Lower lobe of right lung (tissue), 2 donors: ENCODE data around the gene ZFX. TPM values are rescaled to one million over a fixed set of nuclear protein-coding genes. Genes with fewer than 3 reads are reported as not detected.
"Not testable (repeated sequence)": the region's sequence is repeated elsewhere in the genome, so short reads cannot be mapped to it uniquely, and the experiment has no call there.

ENCODE experiments used
- ATAC-seq, 2 donors: fragments of 200-7000 bp; cut with Tn5 transposase; one replicate each; pipeline ENCODE4 v1.9.1; 2020 to 2022; ENCODE audit warnings: mild to moderate bottlenecking in 2 of 2, moderate library complexity in 2 of 2
- DNase-seq: peaks from one replicate; pipeline ENCODE4 v3.0.0-alpha.2; 2020
- H3K27ac ChIP-seq: fragments of 200-600 bp; one replicate; pipeline ENCODE4 v1.8.0; 2022
- H3K27me3 ChIP-seq: fragments of 200-600 bp; one replicate; pipeline ENCODE4 v1.8.0; 2022; ENCODE audit warnings: low read depth
- H3K36me3 ChIP-seq: fragments of 200-600 bp; one replicate; pipeline ENCODE4 v1.8.0; 2022; ENCODE audit warnings: mild to moderate bottlenecking
- H3K4me1 ChIP-seq: fragments of 200-600 bp; one replicate; pipeline ENCODE4 v1.8.0; 2022
- H3K4me3 ChIP-seq: fragments of 200-600 bp; one replicate; pipeline ENCODE4 v1.8.0; 2022; ENCODE audit warnings: mild to moderate bottlenecking
- H3K9me3 ChIP-seq: fragments of 200-600 bp; one replicate; pipeline ENCODE4 v1.8.0; 2022
- CTCF ChIP-seq: fragments of 200-600 bp; IDR thresholded peaks from one replicate; pipeline ENCODE4 v1.8.0; 2022; ENCODE audit warnings: antibody characterized with exemption, mild to moderate bottlenecking
- intact Hi-C: fragments of 100-400 bp; cut with DNase I; formaldehyde crosslinking; loops from one replicate; pipeline ENCODE4 v1.11.0; 2022
- total RNA-seq: library from RNA; stranded (reverse); fragmentation: NEBNext Ultra II Directional; extraction: Animal tissue kit (Norgen Biotek cat#: 25700); gene quantifications from one replicate; pipeline ENCODE4 v1.2.1, GENCODE V29; 2021
- donor health status: DM: no; HTN: yes; CAD: no; lungs with severe emphysema.

Gene ZFX
- total RNA-seq, 1 donor from 2014 or later, result 39.1 TPM

- DNase-seq (no peak), ATAC-seq (no peak)
- Histone ChIP-seq H3K27ac (no peak overlapping the region), H3K27me3 (no peaks in the 10 kb centered on the region), H3K4me3 (no peak overlapping the region), H3K4me1 (no peaks in the 10 kb centered on the region), H3K9me3 (no peaks in the 10 kb centered on the region), H3K36me3 (no peaks in the 10 kb centered on the region)
- intact Hi-C loops, result no loop called here
- no peak for TF ChIP-seq CTCF
Observed at GRCh38 chrX:24124244-24124799, 25.2 kb upstream of the ZFX start.

- intact Hi-C loops, result no loop called here
- Histone ChIP-seq H3K9me3 (no peaks in the 10 kb centered on the region), H3K27me3 (no peaks in the 10 kb centered on the region), H3K4me1 (no peaks in the 10 kb centered on the region), H3K36me3 (no peaks in the 10 kb centered on the region), H3K4me3 (no peak overlapping the region), H3K27ac (no peak overlapping the region)
- DNase-seq (no peak), ATAC-seq (no peak)
- TF ChIP-seq CTCF, result no peak
Observed at GRCh38 chrX:24125028-24125612, 24.4 kb upstream of the ZFX start.

- H3K36me3 ChIP-seq, result no peaks in the 10 kb centered on the region
- no peaks in the 10 kb centered on the region for H3K27me3 ChIP-seq
- no peak for ATAC-seq
- TF ChIP-seq CTCF, result no peak
- no peak overlapping the region for H3K4me3 ChIP-seq
- no peak overlapping the region for H3K27ac ChIP-seq
- intact Hi-C loops, result no loop called here
- no peaks in the 10 kb centered on the region for H3K4me1 ChIP-seq
- DNase-seq, result no peak
- no peaks in the 10 kb centered on the region for H3K9me3 ChIP-seq
Observed at GRCh38 chrX:24131476-24131875, 18.1 kb upstream of the ZFX start.

- ATAC-seq (no peak), DNase-seq (no peak)
- H3K27me3 ChIP-seq, result no peaks in the 10 kb centered on the region
- H3K27ac ChIP-seq, result no peak overlapping the region
- intact Hi-C loops, result no loop called here
- no peaks in the 10 kb centered on the region for H3K36me3 ChIP-seq
- no peak overlapping the region for H3K4me3 ChIP-seq
- H3K9me3 ChIP-seq, result no peaks in the 10 kb centered on the region
- TF ChIP-seq CTCF, result no peak
- H3K4me1 ChIP-seq, result no peaks in the 10 kb centered on the region
Observed at GRCh38 chrX:24133312-24133711, 16.2 kb upstream of the ZFX start.

GRCh38 chrX:24135768-24136167 lies 13.8 kb upstream of the ZFX start:
- H3K27ac ChIP-seq, intact Hi-C loops, H3K27me3 ChIP-seq, H3K9me3 ChIP-seq, H3K4me3 ChIP-seq, DNase-seq, H3K36me3 ChIP-seq, ATAC-seq, H3K4me1 ChIP-seq: not testable (repeated sequence)

GRCh38 chrX:24137192-24137591 lies 12.3 kb upstream of the ZFX start:
- Histone ChIP-seq H3K4me1 (no peaks in the 10 kb centered on the region), H3K27me3 (no peaks in the 10 kb centered on the region), H3K4me3 (no peak overlapping the region), H3K9me3 (no peaks in the 10 kb centered on the region), H3K27ac (no peak overlapping the region), H3K36me3 (no peaks in the 10 kb centered on the region)
- intact Hi-C loops, result no loop called here
- ATAC-seq (no peak), DNase-seq (no peak)
- no peak for TF ChIP-seq CTCF

GRCh38 chrX:24143982-24144381 lies 5.5 kb upstream of the ZFX start:
- peaks cover 11% of the 10 kb centered on the region for H3K4me1 ChIP-seq
- H3K27ac ChIP-seq, ATAC-seq, intact Hi-C loops, H3K9me3 ChIP-seq, DNase-seq, H3K36me3 ChIP-seq, H3K4me3 ChIP-seq, H3K27me3 ChIP-seq: not testable (repeated sequence)
